HG03520 (cell line): ENCODE results near the gene KCNJ11.

Experiments
- ATAC-seq: cut with Tn5 transposase; IDR thresholded peaks from one replicate; pipeline ENCODE4 v1.9.1; 2021; ENCODE audit warnings: mild to moderate bottlenecking, moderate library complexity; ENCODE audit not compliant: unreplicated experiment

Gene KCNJ11

GRCh38 chr11:17369094-17369493, 19.4 kb downstream of the KCNJ11 start:
- ATAC-seq, result no peak

- no peak for ATAC-seq
These were observed 19.9 kb downstream of the KCNJ11 start for GRCh38 chr11:17368551-17368950.

GRCh38 chr11:17366495-17366894, 22.0 kb downstream of the KCNJ11 start:
- no peak for ATAC-seq

GRCh38 chr11:17354601-17354991, 33.9 kb downstream of the KCNJ11 start:
- no peak for ATAC-seq

- ATAC-seq, result no peak
These were observed 34.4 kb downstream of the KCNJ11 start for GRCh38 chr11:17353821-17354600.

GRCh38 chr11:17352950-17353820, 35.3 kb downstream of the KCNJ11 start:
- ATAC-seq, result no peak

- no peak for ATAC-seq
These were observed 36.8 kb downstream of the KCNJ11 start, which contains the start of gene NCR3LG1 for GRCh38 chr11:17351510-17352176. Gene NCR3LG1, plus strand, starts transcription at chr11:17351800. Its CDS starts 170 bp downstream, at chr11:17351970.

GRCh38 chr11:17351172-17351509, 37.3 kb downstream of the KCNJ11 start:
- no peak for ATAC-seq

GRCh38 chr11:17350455-17351171, 37.8 kb downstream of the KCNJ11 start:
- ATAC-seq, result no peak

- no peak for ATAC-seq
These were observed 40.8 kb downstream of the KCNJ11 start for GRCh38 chr11:17347676-17348075.

GRCh38 chr11:17343907-17344306, 44.6 kb downstream of the KCNJ11 start:
- no peak for ATAC-seq

GRCh38 chr11:17343257-17343656, 45.2 kb downstream of the KCNJ11 start:
- no peak for ATAC-seq
